Measurements from ENCODE around the gene PTDSS2. TPM values are rescaled to one million over a fixed set of nuclear protein-coding genes. Genes with fewer than 3 reads are reported as not detected.
A peak's percentile ranks its signal among the peaks of the same experiment; 100 is the strongest.

PTDSS2 gene
- total and polyA plus RNA-seq, 2 of the 13 experiments (the other 11 are each of a cell fraction or from before 2014, with no cell fraction given), result 21.7 to 26.4 TPM

DNA sequence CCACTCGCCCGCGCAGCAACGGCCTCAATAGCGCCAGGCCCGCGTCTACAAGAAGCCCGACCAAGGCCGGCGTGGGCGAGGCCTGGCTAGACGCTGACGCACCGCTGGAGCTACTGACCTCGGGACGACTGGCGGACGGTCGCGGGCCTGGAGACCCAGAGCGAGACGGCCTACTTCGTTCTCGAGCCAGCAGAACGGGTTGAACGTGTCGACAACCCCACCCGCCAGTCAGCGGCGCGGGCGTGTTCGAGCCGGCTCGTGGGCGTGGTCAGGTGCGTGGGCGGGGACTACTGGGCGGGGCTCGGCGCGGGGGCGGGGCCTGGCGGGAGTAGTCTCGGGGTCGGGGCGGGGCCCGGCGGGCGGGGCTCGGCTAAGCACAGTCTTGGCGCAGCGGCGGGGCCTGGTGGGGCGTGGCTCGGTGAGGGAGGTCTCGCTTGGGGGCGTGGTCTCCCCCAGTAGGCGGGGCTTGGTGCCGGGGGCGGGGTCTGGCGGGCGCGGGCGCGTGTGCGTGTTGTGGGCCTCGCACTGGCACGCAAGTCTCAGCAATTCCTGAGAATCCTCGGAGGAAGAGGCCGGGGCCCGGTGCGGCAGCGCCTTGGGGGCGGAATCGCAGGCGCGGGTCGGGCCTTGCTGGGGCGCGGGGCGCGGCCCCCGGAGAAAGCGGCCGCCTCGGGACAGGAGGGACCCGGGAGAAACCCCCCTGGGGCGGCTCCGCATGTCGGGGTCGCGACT is 57.1 kb downstream of the PTDSS2 start, which contains the start of gene RNH1 (continued):
- TF ChIP-seq KLF15 (CRISPR knock-in tag; IDR thresholded peaks at IDR 0.05; ENCODE audit: borderline replicate concordance) (no peak), ZNF317 (CRISPR knock-in tag; IDR thresholded peaks at IDR 0.05) (no peak), DR1 (CRISPR knock-in tag; IDR thresholded peaks at IDR 0.05) (no peak), KDM5B (CRISPR knock-in tag; IDR thresholded peaks at IDR 0.05; ENCODE audit: borderline replicate concordance) (no peak; the same call in none of the 2 replicates), MTA3 (CRISPR knock-in tag; IDR thresholded peaks at IDR 0.05) (no peak), GFI1 (CRISPR knock-in tag; IDR thresholded peaks at IDR 0.05; ENCODE audit: borderline replicate concordance) (no peak; the same call in 1 of the 2 replicates), CCDC6 (CRISPR knock-in tag; IDR thresholded peaks at IDR 0.05) (no peak; the same call in 1 of the 2 replicates), ELF1 (CRISPR knock-in tag; IDR thresholded peaks at IDR 0.05) (no peak), RFX3 (CRISPR knock-in tag; IDR thresholded peaks at IDR 0.05) (no peak), TOPORS (CRISPR knock-in tag; IDR thresholded peaks at IDR 0.05) (peak; percentile 83; the same call in 1 of the 2 replicates), RXRA (CRISPR knock-in tag; IDR thresholded peaks at IDR 0.05) (peak; percentile 29), SMARCE1 (IDR thresholded peaks at IDR 0.05; ENCODE audit: borderline replicate concordance) (no peak), ZFX (CRISPR knock-in tag; IDR thresholded peaks at IDR 0.05; ENCODE audit: low read depth) (peak; percentile 98), FOXA3 (CRISPR knock-in tag; IDR thresholded peaks at IDR 0.05) (no peak), HOXA9 (CRISPR knock-in tag; IDR thresholded peaks at IDR 0.05; ENCODE audit: borderline replicate concordance) (no peak), FLYWCH1 (CRISPR knock-in tag; IDR thresholded peaks at IDR 0.05) (no peak), ZEB1 (IDR thresholded peaks at IDR 0.05; ENCODE audit: insufficient replicate concordance, low read depth) (no peak), NFE2L2 (IDR thresholded peaks at IDR 0.05; ENCODE audit: low read length) (no peak), FOXC1 (CRISPR knock-in tag; IDR thresholded peaks at IDR 0.05; ENCODE audit: borderline replicate concordance) (0 out of 2 replicates have a peak, but pooled peaks have one; percentile 9), DNMT3B (CRISPR knock-in tag; conservative IDR thresholded peaks at IDR 0.05) (no peak), HOXD1 (CRISPR knock-in tag; IDR thresholded peaks at IDR 0.05) (no peak; the same call in 1 of the 2 replicates), SATB2 (CRISPR knock-in tag; IDR thresholded peaks at IDR 0.05) (no peak)
- TF ChIP-seq, protein P1, sequence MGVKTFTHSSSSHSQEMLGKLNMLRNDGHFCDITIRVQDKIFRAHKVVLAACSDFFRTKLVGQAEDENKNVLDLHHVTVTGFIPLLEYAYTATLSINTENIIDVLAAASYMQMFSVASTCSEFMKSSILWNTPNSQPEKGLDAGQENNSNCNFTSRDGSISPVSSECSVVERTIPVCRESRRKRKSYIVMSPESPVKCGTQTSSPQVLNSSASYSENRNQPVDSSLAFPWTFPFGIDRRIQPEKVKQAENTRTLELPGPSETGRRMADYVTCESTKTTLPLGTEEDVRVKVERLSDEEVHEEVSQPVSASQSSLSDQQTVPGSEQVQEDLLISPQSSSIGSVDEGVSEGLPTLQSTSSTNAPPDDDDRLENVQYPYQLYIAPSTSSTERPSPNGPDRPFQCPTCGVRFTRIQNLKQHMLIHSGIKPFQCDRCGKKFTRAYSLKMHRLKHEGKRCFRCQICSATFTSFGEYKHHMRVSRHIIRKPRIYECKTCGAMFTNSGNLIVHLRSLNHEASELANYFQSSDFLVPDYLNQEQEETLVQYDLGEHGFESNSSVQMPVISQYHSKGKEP (CRISPR knock-in tag; IDR thresholded peaks at IDR 0.05), result no peak
- TF ChIP-seq, protein P2, sequence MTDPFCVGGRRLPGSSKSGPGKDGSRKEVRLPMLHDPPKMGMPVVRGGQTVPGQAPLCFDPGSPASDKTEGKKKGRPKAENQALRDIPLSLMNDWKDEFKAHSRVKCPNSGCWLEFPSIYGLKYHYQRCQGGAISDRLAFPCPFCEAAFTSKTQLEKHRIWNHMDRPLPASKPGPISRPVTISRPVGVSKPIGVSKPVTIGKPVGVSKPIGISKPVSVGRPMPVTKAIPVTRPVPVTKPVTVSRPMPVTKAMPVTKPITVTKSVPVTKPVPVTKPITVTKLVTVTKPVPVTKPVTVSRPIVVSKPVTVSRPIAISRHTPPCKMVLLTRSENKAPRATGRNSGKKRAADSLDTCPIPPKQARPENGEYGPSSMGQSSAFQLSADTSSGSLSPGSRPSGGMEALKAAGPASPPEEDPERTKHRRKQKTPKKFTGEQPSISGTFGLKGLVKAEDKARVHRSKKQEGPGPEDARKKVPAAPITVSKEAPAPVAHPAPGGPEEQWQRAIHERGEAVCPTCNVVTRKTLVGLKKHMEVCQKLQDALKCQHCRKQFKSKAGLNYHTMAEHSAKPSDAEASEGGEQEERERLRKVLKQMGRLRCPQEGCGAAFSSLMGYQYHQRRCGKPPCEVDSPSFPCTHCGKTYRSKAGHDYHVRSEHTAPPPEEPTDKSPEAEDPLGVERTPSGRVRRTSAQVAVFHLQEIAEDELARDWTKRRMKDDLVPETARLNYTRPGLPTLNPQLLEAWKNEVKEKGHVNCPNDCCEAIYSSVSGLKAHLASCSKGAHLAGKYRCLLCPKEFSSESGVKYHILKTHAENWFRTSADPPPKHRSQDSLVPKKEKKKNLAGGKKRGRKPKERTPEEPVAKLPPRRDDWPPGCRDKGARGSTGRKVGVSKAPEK (CRISPR knock-in tag; IDR thresholded peaks at IDR 0.05; ENCODE audit: borderline replicate concordance), result no peak
- TF ChIP-seq, protein P3, sequence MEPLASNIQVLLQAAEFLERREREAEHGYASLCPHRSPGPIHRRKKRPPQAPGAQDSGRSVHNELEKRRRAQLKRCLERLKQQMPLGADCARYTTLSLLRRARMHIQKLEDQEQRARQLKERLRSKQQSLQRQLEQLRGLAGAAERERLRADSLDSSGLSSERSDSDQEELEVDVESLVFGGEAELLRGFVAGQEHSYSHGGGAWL (CRISPR knock-in tag; IDR thresholded peaks at IDR 0.05), result no peak
- TF ChIP-seq, protein P4, sequence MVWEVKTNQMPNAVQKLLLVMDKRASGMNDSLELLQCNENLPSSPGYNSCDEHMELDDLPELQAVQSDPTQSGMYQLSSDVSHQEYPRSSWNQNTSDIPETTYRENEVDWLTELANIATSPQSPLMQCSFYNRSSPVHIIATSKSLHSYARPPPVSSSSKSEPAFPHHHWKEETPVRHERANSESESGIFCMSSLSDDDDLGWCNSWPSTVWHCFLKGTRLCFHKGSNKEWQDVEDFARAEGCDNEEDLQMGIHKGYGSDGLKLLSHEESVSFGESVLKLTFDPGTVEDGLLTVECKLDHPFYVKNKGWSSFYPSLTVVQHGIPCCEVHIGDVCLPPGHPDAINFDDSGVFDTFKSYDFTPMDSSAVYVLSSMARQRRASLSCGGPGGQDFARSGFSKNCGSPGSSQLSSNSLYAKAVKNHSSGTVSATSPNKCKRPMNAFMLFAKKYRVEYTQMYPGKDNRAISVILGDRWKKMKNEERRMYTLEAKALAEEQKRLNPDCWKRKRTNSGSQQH (CRISPR knock-in tag; IDR thresholded peaks at IDR 0.05; ENCODE audit: low read depth), result no peak
